ENCODE data around the gene JOSD2. TPM values are rescaled to one million over a fixed set of nuclear protein-coding genes. Genes with fewer than 3 reads are reported as not detected.
"Not testable (repeated sequence)": the region's sequence is repeated elsewhere in the genome, so short reads cannot be mapped to it uniquely, and the experiment has no call there.

The JOSD2 gene
- total RNA-seq, 4 donors from 2014 or later: 31.3 to 59.4 (median 42.9) TPM

DNA sequence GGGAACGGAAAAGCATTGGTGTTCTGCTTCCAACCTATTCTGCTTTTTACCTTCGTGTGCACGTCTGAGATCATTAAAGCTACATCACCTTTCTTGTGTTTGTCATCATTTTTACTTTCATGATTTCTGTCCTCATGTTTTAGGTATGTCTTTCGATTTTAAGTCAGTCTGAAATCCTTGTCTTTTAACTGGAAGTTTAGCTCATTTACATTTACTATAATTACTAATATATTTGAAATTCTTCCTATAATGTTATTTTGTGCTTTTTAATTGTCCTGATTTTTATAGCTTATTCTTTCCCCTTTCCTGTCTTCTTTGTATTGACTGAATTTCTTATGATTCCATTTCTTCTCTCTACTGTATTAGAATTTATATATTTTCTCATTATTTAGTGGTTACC lies 22.0 kb upstream of the JOSD2 start:
- TF ChIP-seq EP300 (IDR thresholded peaks at IDR 0.05) (no peak), POLR2AphosphoS5 (IDR thresholded peaks at IDR 0.05) (no peak), POLR2A (IDR thresholded peaks at IDR 0.05; ENCODE audit: low read depth) (no peak)
- TF ChIP-seq, protein P1, sequence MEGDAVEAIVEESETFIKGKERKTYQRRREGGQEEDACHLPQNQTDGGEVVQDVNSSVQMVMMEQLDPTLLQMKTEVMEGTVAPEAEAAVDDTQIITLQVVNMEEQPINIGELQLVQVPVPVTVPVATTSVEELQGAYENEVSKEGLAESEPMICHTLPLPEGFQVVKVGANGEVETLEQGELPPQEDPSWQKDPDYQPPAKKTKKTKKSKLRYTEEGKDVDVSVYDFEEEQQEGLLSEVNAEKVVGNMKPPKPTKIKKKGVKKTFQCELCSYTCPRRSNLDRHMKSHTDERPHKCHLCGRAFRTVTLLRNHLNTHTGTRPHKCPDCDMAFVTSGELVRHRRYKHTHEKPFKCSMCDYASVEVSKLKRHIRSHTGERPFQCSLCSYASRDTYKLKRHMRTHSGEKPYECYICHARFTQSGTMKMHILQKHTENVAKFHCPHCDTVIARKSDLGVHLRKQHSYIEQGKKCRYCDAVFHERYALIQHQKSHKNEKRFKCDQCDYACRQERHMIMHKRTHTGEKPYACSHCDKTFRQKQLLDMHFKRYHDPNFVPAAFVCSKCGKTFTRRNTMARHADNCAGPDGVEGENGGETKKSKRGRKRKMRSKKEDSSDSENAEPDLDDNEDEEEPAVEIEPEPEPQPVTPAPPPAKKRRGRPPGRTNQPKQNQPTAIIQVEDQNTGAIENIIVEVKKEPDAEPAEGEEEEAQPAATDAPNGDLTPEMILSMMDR (IDR thresholded peaks at IDR 0.05): no peak
- no peaks in the 10 kb centered on the region for H3K36me3 ChIP-seq
- H3K9me3 ChIP-seq: peaks cover 0 to 21% (median 16%) of the 10 kb centered on the region in 4 donors
- intact Hi-C loops (cut with DNase I): no loop called here
- no peak overlapping the region for H3K27ac ChIP-seq (replicated peaks in 1 of 4)
- no peaks in the 10 kb centered on the region for H3K4me1 ChIP-seq
- WGBS: 91% methylated on average over 4 of the region's 4 CpGs
- peaks cover 0 to 60% (median 0%) of the 10 kb centered on the region in 4 donors for H3K27me3 ChIP-seq
- H3K4me3 ChIP-seq: no peak overlapping the region
- DNase-seq (ENCODE audit: extremely low spot score): no peak

DNA sequence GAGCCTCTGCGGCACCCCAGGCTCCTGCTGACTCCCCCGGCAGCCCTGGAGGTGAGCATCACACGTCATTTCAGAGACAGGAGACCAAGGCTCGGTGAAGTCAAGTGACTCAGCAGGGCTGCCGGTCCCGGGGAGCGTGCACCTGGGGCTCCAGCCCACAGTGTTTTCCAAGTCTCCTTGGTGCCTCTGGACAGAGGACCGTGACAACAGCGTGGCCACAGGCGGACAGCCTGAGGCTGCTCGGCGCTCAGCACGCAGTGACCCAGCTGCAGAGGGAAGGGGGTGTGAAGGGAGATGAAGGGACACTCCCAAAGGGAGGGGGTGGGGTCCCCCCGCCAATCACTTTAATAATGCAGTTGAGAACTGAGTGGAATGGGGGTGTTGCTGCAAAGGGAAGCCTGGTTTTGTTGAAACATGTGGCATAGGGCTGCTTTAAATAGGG lies 20.2 kb upstream of the JOSD2 start:
- WGBS: 77% methylated on average over 7 of the region's 14 CpGs
- DNase-seq (ENCODE audit: extremely low spot score): no peak
- no peak overlapping the region for H3K27ac ChIP-seq (replicated peaks in 1 of 4)
- no peaks in the 10 kb centered on the region for H3K36me3 ChIP-seq
- peaks cover 0 to 47% (median 0%) of the 10 kb centered on the region in 4 donors for H3K27me3 ChIP-seq
- H3K9me3 ChIP-seq: peaks cover 0 to 21% (median 16%) of the 10 kb centered on the region in 4 donors
- TF ChIP-seq POLR2A (IDR thresholded peaks at IDR 0.05; ENCODE audit: low read depth) (no peak), EP300 (IDR thresholded peaks at IDR 0.05) (no peak), POLR2AphosphoS5 (IDR thresholded peaks at IDR 0.05) (no peak)
- TF ChIP-seq, protein P1 (IDR thresholded peaks at IDR 0.05): no peak
- no peak overlapping the region for H3K4me3 ChIP-seq
- intact Hi-C loops (cut with DNase I): no loop called here
- H3K4me1 ChIP-seq: no peaks in the 10 kb centered on the region

DNA sequence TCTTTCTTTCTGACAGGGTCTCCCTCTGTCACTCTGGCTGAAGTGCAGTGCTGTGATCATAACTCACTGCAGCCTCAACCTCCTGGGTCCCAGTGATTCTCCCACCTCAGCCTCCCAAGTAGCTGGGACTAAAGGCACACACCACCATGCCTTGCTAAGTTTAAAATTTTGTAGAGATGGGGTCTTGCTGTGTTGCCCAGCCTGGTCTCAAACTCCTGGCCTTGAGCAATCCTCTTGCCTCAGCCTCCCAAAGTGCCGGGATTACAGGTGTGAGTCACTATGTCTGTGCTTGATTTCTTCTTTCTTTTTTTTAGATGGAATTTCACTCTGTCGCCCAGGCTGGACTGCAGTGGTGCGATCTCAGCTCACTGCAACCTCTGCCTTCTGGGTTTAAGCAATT lies 17.1 kb upstream of the JOSD2 start:
- peaks cover 0 to 47% (median 0%) of the 10 kb centered on the region in 4 donors for H3K27me3 ChIP-seq
- intact Hi-C loops (cut with DNase I); H3K9me3 ChIP-seq; DNase-seq (ENCODE audit: extremely low spot score); H3K4me1 ChIP-seq; H3K27ac ChIP-seq (replicated peaks in 1 of 4); H3K4me3 ChIP-seq; H3K36me3 ChIP-seq: not testable (repeated sequence)
- WGBS: 95% methylated on average over 3 of the region's 3 CpGs

DNA sequence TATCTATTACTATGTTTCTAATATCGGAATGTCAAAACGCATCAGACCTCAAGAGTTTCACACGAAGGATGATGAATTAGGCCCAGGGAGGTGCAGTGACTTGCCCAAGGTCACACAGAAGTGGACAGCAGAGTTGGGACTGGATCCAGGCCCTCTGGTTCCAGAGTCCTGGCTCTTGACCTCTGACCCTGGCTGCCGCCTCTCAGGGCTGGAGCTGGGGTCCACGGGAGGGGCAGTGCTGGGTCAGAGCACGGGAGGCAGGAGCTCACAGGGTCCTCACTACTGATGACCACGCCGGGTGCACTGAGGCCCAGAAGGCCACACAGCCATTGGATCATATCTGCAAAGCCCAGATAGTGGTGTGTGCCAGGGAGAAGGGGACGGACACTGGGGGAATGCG lies 11.9 kb upstream of the JOSD2 start:
- peaks cover 0 to 7% (median 0%) of the 10 kb centered on the region in 4 donors for H3K27me3 ChIP-seq
- H3K9me3 ChIP-seq: no peaks in the 10 kb centered on the region
- WGBS: 85% methylated on average over 10 of the region's 10 CpGs
- TF ChIP-seq, protein P1 (IDR thresholded peaks at IDR 0.05): no peak
- TF ChIP-seq EP300 (IDR thresholded peaks at IDR 0.05): no peak
- no peak for DNase-seq (ENCODE audit: extremely low spot score)
- H3K36me3 ChIP-seq: peaks cover 0 to 5% (median 0%) of the 10 kb centered on the region in 4 donors
- no peaks in the 10 kb centered on the region for H3K4me1 ChIP-seq
- intact Hi-C loops (cut with DNase I): no loop called here
- no peak overlapping the region for H3K4me3 ChIP-seq
- no peak overlapping the region for H3K27ac ChIP-seq (replicated peaks in 1 of 4)

DNA sequence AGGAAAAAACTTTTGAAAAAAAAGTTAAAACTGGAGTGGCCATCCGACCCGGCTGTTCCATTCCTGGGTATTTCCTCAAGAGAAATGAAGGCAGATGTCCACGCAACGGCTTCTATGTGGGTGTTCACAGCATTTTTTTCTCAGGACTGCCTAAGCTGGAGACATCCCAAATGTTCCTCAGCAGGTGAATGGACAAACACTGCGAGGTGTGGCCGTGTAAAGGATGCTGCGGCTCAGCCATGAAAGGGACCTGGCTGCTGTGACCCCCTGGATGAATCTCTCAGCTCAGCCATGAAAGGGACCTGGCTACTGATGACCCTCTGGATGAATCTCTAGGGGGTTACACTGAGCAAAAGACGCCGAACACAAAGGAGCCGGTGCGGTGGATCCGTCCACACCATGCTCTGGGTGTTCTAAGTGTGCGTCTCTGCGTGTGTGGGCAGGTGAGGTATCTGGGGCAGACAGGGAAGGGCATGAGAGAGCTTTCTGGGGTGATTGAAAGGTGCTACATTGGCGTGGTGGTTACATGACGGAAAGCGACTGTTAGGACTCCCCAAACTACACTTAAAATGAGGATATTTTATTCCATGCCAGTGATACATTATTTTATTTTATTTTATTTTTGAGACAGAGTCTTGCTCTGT lies 10.0 kb upstream of the JOSD2 start:
- peaks cover 0 to 19% (median 0%) of the 10 kb centered on the region in 4 donors for H3K27me3 ChIP-seq
- 88% methylated on average over 17 of the region's 17 CpGs for WGBS
- no peak for TF ChIP-seq EP300 (IDR thresholded peaks at IDR 0.05)
- no peak for TF ChIP-seq POLR2A (IDR thresholded peaks at IDR 0.05; ENCODE audit: low read depth)
- TF ChIP-seq POLR2AphosphoS5 (IDR thresholded peaks at IDR 0.05): no peak
- TF ChIP-seq, protein P1 (IDR thresholded peaks at IDR 0.05): no peak
- intact Hi-C loops (cut with DNase I): no loop called here
- no peak for DNase-seq (ENCODE audit: extremely low spot score)
- no peak overlapping the region for H3K4me3 ChIP-seq
- no peaks in the 10 kb centered on the region for H3K9me3 ChIP-seq
- H3K27ac ChIP-seq (replicated peaks in 1 of 4): no peak overlapping the region
- H3K4me1 ChIP-seq: no peaks in the 10 kb centered on the region
- H3K36me3 ChIP-seq: peaks cover 0 to 12% (median 0%) of the 10 kb centered on the region in 4 donors

Data from esophagus muscularis mucosa (tissue), 4 donors.